ENCODE results near the gene ATF4.

DNA sequence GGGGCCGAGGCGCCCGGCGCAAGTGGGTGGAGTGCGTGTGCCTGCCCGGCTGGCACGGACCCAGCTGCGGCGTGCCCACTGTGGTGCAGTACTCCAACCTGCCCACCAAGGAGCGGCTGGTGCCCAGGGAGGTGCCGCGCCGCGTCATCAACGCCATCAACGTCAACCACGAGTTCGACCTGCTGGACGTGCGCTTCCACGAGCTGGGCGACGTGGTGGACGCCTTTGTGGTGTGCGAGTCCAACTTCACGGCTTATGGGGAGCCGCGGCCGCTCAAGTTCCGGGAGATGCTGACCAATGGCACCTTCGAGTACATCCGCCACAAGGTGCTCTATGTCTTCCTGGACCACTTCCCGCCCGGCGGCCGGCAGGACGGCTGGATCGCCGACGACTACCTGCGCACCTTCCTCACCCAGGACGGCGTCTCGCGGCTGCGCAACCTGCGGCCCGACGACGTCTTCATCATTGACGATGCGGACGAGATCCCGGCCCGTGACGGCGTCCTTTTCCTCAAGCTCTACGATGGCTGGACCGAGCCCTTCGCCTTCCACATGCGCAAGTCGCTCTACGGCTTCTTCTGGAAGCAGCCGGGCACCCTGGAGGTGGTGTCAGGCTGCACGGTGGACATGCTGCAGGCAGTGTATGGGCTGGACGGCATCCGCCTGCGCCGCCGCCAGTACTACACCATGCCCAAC lies 32.4 kb upstream of the ATF4 start:
- TF ChIP-seq SP1 (IDR thresholded peaks at IDR 0.05): no peak
- TF ChIP-seq BHLHE40 (IDR thresholded peaks at IDR 0.05; ENCODE audit: borderline replicate concordance): no peak
- TF ChIP-seq SUZ12 (IDR thresholded peaks at IDR 0.05): no peak
